Mesothelial cell of epicardium (in vitro differentiated cells): ENCODE measurements around the gene MBP. TPM values are rescaled to one million over a fixed set of nuclear protein-coding genes. Genes with fewer than 3 reads are reported as not detected.
"Not testable (repeated sequence)": the region's sequence is repeated elsewhere in the genome, so short reads cannot be mapped to it uniquely, and the experiment has no call there.

ENCODE experiments used
- DNase-seq, 2 experiments: peaks; one replicate each; pipeline ENCODE4 v3.0.0; 2021; ENCODE audit warnings: low spot score in 2 of 2; ENCODE audit not compliant: unreplicated experiment in 2 of 2
- H3K27ac Mint-ChIP-seq: 2 replicates; pipeline ENCODE4 v1.8.0; 2021; ENCODE audit warnings: mixed read lengths
- H3K27me3 Mint-ChIP-seq: 2 replicates; pipeline ENCODE4 v1.8.0; 2021; ENCODE audit warnings: low read depth, mixed read lengths
- H3K36me3 Mint-ChIP-seq: 2 replicates; pipeline ENCODE4 v1.8.0; 2021; ENCODE audit warnings: mixed read lengths
- H3K4me1 Mint-ChIP-seq: 2 replicates; pipeline ENCODE4 v1.8.0; 2021; ENCODE audit warnings: mixed read lengths
- H3K4me3 Mint-ChIP-seq: 2 replicates; pipeline ENCODE4 v1.8.0; 2021; ENCODE audit warnings: mild to moderate bottlenecking, moderate library complexity, mixed read lengths
- H3K9me3 Mint-ChIP-seq: 2 replicates; pipeline ENCODE4 v1.8.0; 2021; ENCODE audit warnings: mixed read lengths
- total RNA-seq: library from RNA; stranded (reverse); gene quantifications from 3 replicates; pipeline ENCODE4 v1.2.1, GENCODE V29; 2021
- TF ChIP-seq, protein P1 (sequence below): fragments of 200-600 bp; sonication (generic); IDR thresholded peaks from one replicate; pipeline ENCODE4 v1.5.0; 2021; ENCODE audit warnings: antibody characterized with exemption; ENCODE audit not compliant: unreplicated experiment

Gene MBP
- total RNA-seq, 1 donor from 2014 or later, result 20.8 TPM

DNA sequence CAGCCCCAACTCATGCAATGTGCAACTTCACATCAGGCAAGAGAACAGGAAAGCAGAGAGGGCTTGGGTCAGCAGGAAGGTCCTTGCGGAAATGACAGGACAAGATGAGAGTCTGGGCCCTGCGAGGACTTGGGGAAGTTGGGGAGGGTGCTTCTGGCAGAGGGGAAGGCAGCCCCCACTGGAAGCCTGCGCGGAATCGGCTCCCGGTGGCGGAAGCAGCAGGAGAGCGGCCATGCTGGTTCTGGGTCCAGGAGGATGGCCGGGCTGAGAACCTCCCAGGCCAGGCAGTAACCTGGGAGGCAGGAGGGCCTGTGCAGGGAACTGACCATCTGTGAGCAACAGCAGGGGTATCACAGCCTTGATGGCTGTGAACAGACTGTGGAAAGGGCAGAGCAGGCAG, 112.9 kb downstream of the MBP start:
- no peaks in the 10 kb centered on the region for H3K9me3 Mint-ChIP-seq
- TF ChIP-seq, protein P1, sequence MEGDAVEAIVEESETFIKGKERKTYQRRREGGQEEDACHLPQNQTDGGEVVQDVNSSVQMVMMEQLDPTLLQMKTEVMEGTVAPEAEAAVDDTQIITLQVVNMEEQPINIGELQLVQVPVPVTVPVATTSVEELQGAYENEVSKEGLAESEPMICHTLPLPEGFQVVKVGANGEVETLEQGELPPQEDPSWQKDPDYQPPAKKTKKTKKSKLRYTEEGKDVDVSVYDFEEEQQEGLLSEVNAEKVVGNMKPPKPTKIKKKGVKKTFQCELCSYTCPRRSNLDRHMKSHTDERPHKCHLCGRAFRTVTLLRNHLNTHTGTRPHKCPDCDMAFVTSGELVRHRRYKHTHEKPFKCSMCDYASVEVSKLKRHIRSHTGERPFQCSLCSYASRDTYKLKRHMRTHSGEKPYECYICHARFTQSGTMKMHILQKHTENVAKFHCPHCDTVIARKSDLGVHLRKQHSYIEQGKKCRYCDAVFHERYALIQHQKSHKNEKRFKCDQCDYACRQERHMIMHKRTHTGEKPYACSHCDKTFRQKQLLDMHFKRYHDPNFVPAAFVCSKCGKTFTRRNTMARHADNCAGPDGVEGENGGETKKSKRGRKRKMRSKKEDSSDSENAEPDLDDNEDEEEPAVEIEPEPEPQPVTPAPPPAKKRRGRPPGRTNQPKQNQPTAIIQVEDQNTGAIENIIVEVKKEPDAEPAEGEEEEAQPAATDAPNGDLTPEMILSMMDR, result no peak
- peaks cover 2% of the 10 kb centered on the region for H3K4me1 Mint-ChIP-seq
- no peaks in the 10 kb centered on the region for H3K27me3 Mint-ChIP-seq
- peaks cover 9% of the 10 kb centered on the region for H3K36me3 Mint-ChIP-seq
- DNase-seq, result no peak
- no peak overlapping the region for H3K4me3 Mint-ChIP-seq
- H3K27ac Mint-ChIP-seq, result no peak overlapping the region

DNA sequence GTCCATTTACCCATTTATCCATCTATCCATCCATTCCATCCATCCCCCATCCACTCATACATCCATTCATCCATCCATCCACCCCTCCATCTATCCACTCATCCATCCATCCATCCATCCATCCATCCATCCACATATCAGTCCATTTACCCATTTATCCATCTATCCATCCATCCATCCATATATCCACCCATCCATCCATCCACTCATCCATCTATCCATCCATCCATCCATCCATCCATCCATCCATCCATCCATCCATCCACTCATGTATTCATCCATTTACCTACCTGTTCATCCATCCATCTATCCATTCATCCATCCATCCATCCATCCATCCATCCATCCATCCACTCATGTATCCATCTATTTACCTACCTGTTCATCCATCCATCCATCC, 113.9 kb downstream of the MBP start:
- not testable (repeated sequence) for H3K9me3 Mint-ChIP-seq, DNase-seq, H3K36me3 Mint-ChIP-seq, H3K4me1 Mint-ChIP-seq, H3K27ac Mint-ChIP-seq, H3K4me3 Mint-ChIP-seq, H3K27me3 Mint-ChIP-seq

- H3K36me3 Mint-ChIP-seq, result peaks cover 9% of the 10 kb centered on the region
- H3K27me3 Mint-ChIP-seq, result no peaks in the 10 kb centered on the region
- no peak overlapping the region for H3K4me3 Mint-ChIP-seq
- peaks cover 2% of the 10 kb centered on the region for H3K4me1 Mint-ChIP-seq
- H3K9me3 Mint-ChIP-seq, result no peaks in the 10 kb centered on the region
- no peak overlapping the region for H3K27ac Mint-ChIP-seq
- TF ChIP-seq, protein P1, result no peak
- DNase-seq, result no peak
These were observed 115.2 kb downstream of the MBP start for GRCh38 chr18:77017355-77017754.

DNA sequence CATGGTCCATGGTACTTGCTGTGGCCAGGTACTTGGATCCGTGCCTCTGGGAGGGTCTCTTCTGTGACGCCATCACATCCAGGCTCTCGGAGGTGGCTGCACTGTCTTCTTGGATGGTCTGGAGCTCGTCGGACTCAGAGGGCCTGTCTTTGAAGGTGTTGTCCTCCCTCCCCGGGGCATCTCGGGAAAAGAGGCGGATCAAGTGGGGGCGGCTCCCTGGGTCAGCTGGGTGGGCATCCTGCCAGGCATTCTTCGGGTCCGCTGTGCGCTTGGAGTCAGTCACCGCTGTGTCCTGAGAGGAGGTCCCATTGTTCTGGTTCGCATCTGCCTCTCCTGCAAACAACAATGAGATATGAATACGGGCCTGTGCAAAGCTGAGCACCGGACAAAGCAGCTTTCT, 115.6 kb downstream of the MBP start:
- no peak overlapping the region for H3K4me3 Mint-ChIP-seq
- H3K4me1 Mint-ChIP-seq, result peaks cover 2% of the 10 kb centered on the region
- H3K27me3 Mint-ChIP-seq, result no peaks in the 10 kb centered on the region
- peaks cover 9% of the 10 kb centered on the region for H3K36me3 Mint-ChIP-seq
- H3K9me3 Mint-ChIP-seq, result no peaks in the 10 kb centered on the region
- TF ChIP-seq, protein P1, result no peak
- no peak for DNase-seq
- no peak overlapping the region for H3K27ac Mint-ChIP-seq

DNA sequence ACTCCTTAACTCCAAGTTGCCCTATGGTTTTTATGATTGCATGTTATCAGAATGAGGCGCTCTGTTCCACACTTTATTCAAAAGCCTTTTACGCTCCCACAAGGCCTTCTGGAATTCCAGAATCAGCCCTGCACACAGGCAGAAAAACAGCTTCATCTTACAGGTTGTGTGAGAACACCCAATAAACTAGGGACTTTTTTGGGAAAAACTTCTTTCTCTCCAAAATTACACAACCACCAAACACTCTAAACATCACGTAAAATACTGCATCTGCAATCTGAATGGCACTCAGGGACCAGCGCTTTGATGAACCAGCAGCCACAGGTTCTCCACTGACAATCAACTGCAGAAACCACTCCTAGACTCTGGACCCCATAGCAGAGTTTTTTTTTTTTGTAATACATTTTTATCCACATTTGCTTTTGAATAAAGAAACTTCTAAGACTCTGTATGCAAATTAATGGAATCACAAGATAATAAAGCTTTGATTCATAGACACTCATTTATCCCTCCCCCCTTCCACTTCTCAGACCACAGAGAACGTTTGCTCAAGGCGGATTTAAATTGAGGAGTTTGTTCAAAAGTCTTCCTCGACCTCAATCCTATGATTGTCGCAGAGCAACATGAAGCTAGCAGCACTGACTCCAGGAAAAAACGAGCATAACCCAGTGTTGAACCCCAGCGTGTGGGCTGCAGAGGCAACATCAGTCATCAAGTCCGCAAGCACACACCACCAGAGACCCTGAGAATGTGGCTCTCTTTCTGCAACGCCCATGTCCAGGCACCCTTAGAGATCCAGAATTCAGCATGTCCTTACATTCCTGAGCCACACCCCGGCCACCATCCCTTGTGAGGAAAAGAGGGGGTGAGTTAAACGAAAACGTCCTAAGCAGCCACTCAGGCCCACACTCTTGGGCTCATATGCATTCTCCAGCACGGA, 116.5 kb downstream of the MBP start:
- DNase-seq, result no peak
- H3K27ac Mint-ChIP-seq, result no peak overlapping the region
- H3K4me1 Mint-ChIP-seq, result peaks cover 2% of the 10 kb centered on the region
- H3K27me3 Mint-ChIP-seq, result no peaks in the 10 kb centered on the region
- no peak overlapping the region for H3K4me3 Mint-ChIP-seq
- peaks cover 9% of the 10 kb centered on the region for H3K36me3 Mint-ChIP-seq
- TF ChIP-seq, protein P1, result no peak
- no peaks in the 10 kb centered on the region for H3K9me3 Mint-ChIP-seq

GRCh38 chr18:77015169-77015568, 117.4 kb downstream of the MBP start:
- Mint-ChIP-seq H3K36me3 (peaks cover 9% of the 10 kb centered on the region), H3K27ac (no peak overlapping the region), H3K27me3 (no peaks in the 10 kb centered on the region), H3K4me1 (peaks cover 6% of the 10 kb centered on the region), H3K4me3 (no peak overlapping the region), H3K9me3 (no peaks in the 10 kb centered on the region)
- no peak for DNase-seq
- TF ChIP-seq, protein P1, result no peak
